ENCODE results near the gene JAM3. TPM values are rescaled to one million over a fixed set of nuclear protein-coding genes. Genes with fewer than 3 reads are reported as not detected.

JAM3 gene
- polyA plus RNA-seq (ENCODE audit: insufficient read length in 12 of 12): 100 to 1,000 TPM in 10 of 12 donors, 10 to 100 TPM in 2; 86.8 to 171 (median 126) TPM
- long read RNA-seq, donor 1, transcript JAM3-201 (9 exons, 3,912 nt): major isoform, 5 of 10 reads
- long read RNA-seq, donor 1, partial matches to known transcripts: 0 of 10 reads
- long read RNA-seq, donor 1, other reads (novel, unspliced or antisense): 0 of 10 reads
- long read RNA-seq, donor 2, transcript JAM3-207 (3 exons, 997 nt): minor isoform, 7 of 39 reads
- long read RNA-seq, donor 2, transcript JAM3-201 (9 exons, 3,912 nt): major isoform, 30 of 39 reads
- long read RNA-seq, donor 2, partial matches to known transcripts: 0 of 39 reads
- long read RNA-seq, donor 2, other reads (novel, unspliced or antisense): 0 of 39 reads
- long read RNA-seq, donor 3, transcript JAM3-201 (9 exons, 3,912 nt): major isoform, 11 of 18 reads
- long read RNA-seq, donor 3, partial matches to known transcripts: 0 of 18 reads
- long read RNA-seq, donor 3, other reads (novel, unspliced or antisense): 0 of 18 reads
- long read RNA-seq, donor 4, transcript JAM3-201 (9 exons, 3,912 nt): major isoform, 11 of 13 reads
- long read RNA-seq, donor 4, partial matches to known transcripts: 0 of 13 reads
- long read RNA-seq, donor 4, other reads (novel, unspliced or antisense): 0 of 13 reads
- long read RNA-seq, donor 5: 0 reads
- long read RNA-seq, donor 6, transcript JAM3-207 (3 exons, 997 nt): minor isoform, 6 of 20 reads
- long read RNA-seq, donor 6, transcript JAM3-201 (9 exons, 3,912 nt): major isoform, 12 of 20 reads
- long read RNA-seq, donor 6, partial matches to known transcripts: 0 of 20 reads
- long read RNA-seq, donor 6, other reads (novel, unspliced or antisense): 0 of 20 reads
- long read RNA-seq, donor 7, transcript JAM3-207 (3 exons, 997 nt): major isoform, 6 of 10 reads
- long read RNA-seq, donor 7, partial matches to known transcripts: 0 of 10 reads
- long read RNA-seq, donor 7, other reads (novel, unspliced or antisense): 0 of 10 reads
- long read RNA-seq, donor 8, transcript JAM3-201 (9 exons, 3,912 nt): major isoform, 25 of 41 reads
- long read RNA-seq, donor 8, partial matches to known transcripts: 11 of 41 reads
- long read RNA-seq, donor 8, other reads (novel, unspliced or antisense): 0 of 41 reads
- long read RNA-seq, donor 9, transcript JAM3-201 (9 exons, 3,912 nt): major isoform, 9 of 16 reads
- long read RNA-seq, donor 9, partial matches to known transcripts: 0 of 16 reads
- long read RNA-seq, donor 9, other reads (novel, unspliced or antisense): 0 of 16 reads
- long read RNA-seq, donor 10, transcript JAM3-201 (9 exons, 3,912 nt): major isoform, 19 of 27 reads
- long read RNA-seq, donor 10, partial matches to known transcripts: 0 of 27 reads
- long read RNA-seq, donor 10, other reads (novel, unspliced or antisense): 0 of 27 reads
- long read RNA-seq, donor 11, transcript JAM3-207 (3 exons, 997 nt): minor isoform, 7 of 48 reads
- long read RNA-seq, donor 11, transcript JAM3-201 (9 exons, 3,912 nt): major isoform, 39 of 48 reads
- long read RNA-seq, donor 11, partial matches to known transcripts: 0 of 48 reads
- long read RNA-seq, donor 11, other reads (novel, unspliced or antisense): 0 of 48 reads

- peak; percentile 95 for DNase-seq
Measured at GRCh38 chr11:134068829-134069425, at the start of gene JAM3. Gene JAM3, plus strand, starts transcription at chr11:134069072. Its CDS starts 12 bp downstream, at chr11:134069084.

GRCh38 chr11:134019500-134019899 lies 49.4 kb upstream of the JAM3 start:
- no peak for DNase-seq

- no peak for DNase-seq
Measured at GRCh38 chr11:134020598-134020997, 48.3 kb upstream of the JAM3 start.

- no peak for DNase-seq
Measured at GRCh38 chr11:134021326-134021725, 47.5 kb upstream of the JAM3 start.

GRCh38 chr11:134022748-134023147 lies 46.1 kb upstream of the JAM3 start:
- DNase-seq: no peak

GRCh38 chr11:134024420-134025081 lies 44.3 kb upstream of the JAM3 start:
- DNase-seq: no peak

GRCh38 chr11:134025082-134025429 lies 43.8 kb upstream of the JAM3 start:
- no peak for DNase-seq

- no peak for DNase-seq
Measured at GRCh38 chr11:134026655-134027343, 42.1 kb upstream of the JAM3 start.

GRCh38 chr11:134027671-134028070 lies 41.2 kb upstream of the JAM3 start:
- DNase-seq: no peak

GRCh38 chr11:134028368-134028920 lies 40.4 kb upstream of the JAM3 start:
- no peak for DNase-seq

GRCh38 chr11:134030853-134031252 lies 38.0 kb upstream of the JAM3 start:
- DNase-seq: no peak

GRCh38 chr11:134032043-134032442 lies 36.8 kb upstream of the JAM3 start:
- no peak for DNase-seq

GRCh38 chr11:134032501-134033091 lies 36.3 kb upstream of the JAM3 start:
- DNase-seq: no peak

GRCh38 chr11:134033276-134033675 lies 35.6 kb upstream of the JAM3 start:
- no peak for DNase-seq

GRCh38 chr11:134033696-134034491 lies 35.0 kb upstream of the JAM3 start:
- peak; percentile 93 for DNase-seq

GRCh38 chr11:134034496-134035381 lies 34.1 kb upstream of the JAM3 start:
- DNase-seq: no peak

GRCh38 chr11:134036492-134037045 lies 32.3 kb upstream of the JAM3 start:
- DNase-seq: no peak

Measured in muscle of arm (tissue), 14 donors.